ENCODE data around the gene TNNI3.

Gene TNNI3

DNA sequence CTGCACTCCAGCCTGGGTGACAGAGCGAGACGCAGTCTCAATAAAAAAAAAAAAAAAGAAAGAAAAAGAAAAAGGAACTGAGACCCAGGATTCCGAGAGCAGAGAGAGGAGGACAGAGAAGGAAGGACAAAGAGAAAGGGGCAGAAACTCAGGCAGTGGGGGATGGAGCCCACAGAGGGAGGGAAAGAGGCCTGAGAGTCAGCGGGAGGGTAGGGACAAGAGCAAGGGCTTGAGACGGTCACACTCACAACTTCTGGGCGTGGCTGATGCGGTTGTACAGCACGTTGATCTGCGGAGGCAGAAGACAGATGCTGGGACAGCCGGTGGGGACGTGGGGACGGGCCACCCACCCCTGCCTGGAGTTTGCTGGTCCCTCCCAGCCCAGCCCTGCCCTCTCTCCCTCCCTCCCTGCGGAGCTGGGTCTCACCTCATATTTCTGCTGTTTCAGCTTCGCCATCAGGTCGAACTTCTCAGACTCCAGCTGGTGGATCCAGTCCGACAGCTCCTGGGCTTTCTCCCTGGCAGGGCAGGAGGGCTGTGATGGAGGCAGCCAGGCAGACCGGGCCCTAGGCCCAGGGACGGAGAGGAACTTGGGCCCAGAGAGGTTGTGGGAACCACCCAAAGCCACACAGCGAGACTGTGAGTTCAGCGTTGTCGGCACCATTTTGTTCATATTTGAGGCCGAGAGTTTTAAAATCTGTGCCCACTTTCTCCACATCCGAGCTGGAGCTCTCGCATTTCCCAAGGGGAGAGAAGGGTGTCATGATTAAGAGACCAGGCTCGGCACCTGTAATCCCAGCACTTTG lies 23.7 kb downstream of the TNNI3 start:
- FAIRE-seq, result peak; percentile 60
- TF ChIP-seq SPI1 (IDR thresholded peaks at IDR 0.05; ENCODE audit: low read depth, low read length) (peak; percentile 72), TAF1 (IDR thresholded peaks at IDR 0.05; ENCODE audit: low read depth, low read length) (no peak)

DNA sequence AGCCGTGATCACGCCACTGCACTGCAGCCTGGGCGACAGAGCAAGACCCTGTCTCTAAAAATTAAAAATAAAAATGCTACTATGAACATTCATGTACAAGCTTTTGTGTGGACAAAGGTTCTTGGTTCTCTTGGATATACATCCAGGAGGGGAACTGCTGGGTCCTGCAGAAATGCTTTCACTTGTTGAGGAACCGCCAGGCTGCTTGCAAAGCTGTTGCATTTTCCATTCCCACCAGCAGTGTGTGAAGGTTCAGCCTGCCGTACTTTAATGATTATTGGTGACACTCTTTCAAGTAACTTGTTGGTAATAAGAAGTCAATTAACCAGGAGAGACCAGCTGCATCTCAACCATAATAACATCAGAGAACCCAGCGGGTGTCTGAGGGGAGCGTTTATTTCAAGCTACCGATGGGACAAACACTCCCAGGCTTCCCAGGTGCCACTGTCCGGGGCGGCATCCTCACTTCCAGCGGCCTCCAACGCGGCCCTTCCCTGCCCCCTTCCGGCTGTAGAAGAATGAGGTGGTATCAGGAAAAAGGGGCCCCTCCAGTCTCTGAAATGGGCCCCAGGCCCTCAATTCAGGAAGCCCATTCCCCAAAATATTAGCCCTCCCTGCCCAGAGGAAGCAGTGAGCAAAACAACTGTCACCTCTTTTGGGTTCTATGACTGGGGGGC lies 24.9 kb downstream of the TNNI3 start:
- FAIRE-seq (peak; percentile 40), DNase-seq (ENCODE audit: insufficient read length, low spot score) (no peak)
- TF ChIP-seq TAF1 (IDR thresholded peaks at IDR 0.05; ENCODE audit: low read depth, low read length), result no peak
- no peak for TF ChIP-seq POU2F2 (IDR thresholded peaks at IDR 0.05; ENCODE audit: low read depth, low read length)
- no peak for TF ChIP-seq PAX5 (IDR thresholded peaks at IDR 0.05; ENCODE audit: insufficient read depth, low read length, severe bottlenecking)
- TF ChIP-seq POLR2A (IDR thresholded peaks at IDR 0.05; ENCODE audit: low read depth, low read length), result no peak
- TF ChIP-seq SPI1 (IDR thresholded peaks at IDR 0.05; ENCODE audit: low read depth, low read length), result no peak
- TF ChIP-seq POLR2AphosphoS5 (IDR thresholded peaks at IDR 0.05; ENCODE audit: low read depth, low read length), result no peak

More for the DNA sequence above, 23.7 kb downstream of the TNNI3 start:
- DNase-seq (ENCODE audit: insufficient read length, low spot score), result no peak

DNA sequence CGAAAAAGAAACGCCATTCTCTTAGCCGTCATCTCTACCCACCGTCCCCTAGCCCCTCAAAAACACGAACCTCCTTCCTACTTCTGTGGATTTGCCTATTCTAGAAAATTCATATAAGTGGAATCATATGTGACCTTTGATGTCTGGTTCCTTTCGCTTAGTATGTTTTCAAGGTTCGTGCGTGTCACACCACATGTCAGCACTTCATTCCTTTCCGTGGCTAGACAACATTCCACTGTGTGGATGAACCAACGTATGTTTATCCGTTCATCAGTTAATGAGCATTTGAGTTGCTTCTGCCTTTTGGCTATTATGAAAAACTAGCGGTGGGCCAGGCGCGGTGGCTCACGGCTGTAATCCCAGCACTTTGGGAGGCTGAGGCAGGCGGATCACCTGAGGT lies 26.1 kb downstream of the TNNI3 start:
- DNase-seq (ENCODE audit: insufficient read length, low spot score) (no peak), FAIRE-seq (no peak)
- TF ChIP-seq TAF1 (IDR thresholded peaks at IDR 0.05; ENCODE audit: low read depth, low read length) (no peak), PAX5 (IDR thresholded peaks at IDR 0.05; ENCODE audit: insufficient read depth, low read length, severe bottlenecking) (no peak)

DNA sequence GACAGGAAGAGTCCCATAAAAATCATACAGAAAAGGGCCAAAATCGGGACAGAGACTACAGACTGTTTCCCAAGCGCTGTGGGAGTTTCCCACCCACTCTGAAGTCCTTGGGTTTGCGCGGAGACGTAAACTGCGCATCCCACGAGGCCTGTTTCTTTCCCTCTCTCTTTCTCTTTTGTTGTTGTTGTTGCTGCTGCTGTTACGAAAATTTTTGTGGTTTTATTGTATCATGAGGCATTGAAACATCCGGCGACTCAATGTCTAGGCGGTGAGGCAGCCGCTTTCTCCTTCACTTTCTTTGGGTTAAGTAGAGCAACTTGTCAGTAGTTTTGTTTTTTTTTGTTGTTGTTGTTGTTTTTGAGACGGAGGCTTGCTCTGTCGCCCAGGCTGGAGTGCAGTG lies 38.5 kb downstream of the TNNI3 start:
- FAIRE-seq, result no peak
- DNase-seq (ENCODE audit: insufficient read length, low spot score), result no peak
- TF ChIP-seq POLR2A (IDR thresholded peaks at IDR 0.05; ENCODE audit: low read depth, low read length) (no peak), SPI1 (IDR thresholded peaks at IDR 0.05; ENCODE audit: low read depth, low read length) (no peak), POU2F2 (IDR thresholded peaks at IDR 0.05; ENCODE audit: low read depth, low read length) (no peak), POLR2AphosphoS5 (IDR thresholded peaks at IDR 0.05; ENCODE audit: low read depth, low read length) (no peak), TAF1 (IDR thresholded peaks at IDR 0.05; ENCODE audit: low read depth, low read length) (no peak), PAX5 (IDR thresholded peaks at IDR 0.05; ENCODE audit: insufficient read depth, low read length, severe bottlenecking) (no peak)

DNA sequence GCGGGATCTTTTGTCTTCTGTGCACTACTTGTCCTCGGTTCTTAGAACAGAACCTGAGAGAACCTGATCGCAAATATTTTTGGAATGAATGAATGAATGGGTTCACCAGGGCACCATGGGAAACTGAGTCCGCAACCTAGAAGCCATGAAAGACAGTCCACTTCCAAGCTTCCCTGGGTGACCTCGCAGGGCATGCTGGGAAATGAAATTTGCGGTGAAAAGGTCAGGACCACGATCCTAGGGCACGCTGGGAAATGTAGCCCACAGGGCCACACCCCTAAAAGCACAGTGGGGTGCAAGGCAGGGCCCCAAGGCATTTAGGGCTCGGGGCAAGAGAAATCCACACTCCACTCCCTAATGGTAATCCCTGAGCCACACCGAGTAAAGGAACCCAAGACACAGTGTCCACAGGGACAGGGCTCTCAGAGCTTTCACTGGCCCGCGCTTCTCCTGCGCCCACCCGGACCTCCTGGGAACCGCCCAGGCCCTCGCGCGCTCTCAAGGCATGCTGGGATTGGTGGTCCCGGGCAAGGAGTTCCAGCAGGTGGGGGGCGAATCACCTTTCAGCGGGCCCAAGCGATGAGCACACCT lies 39.0 kb downstream of the TNNI3 start:
- no peak for TF ChIP-seq POLR2A (IDR thresholded peaks at IDR 0.05; ENCODE audit: low read depth, low read length)
- TF ChIP-seq POU2F2 (IDR thresholded peaks at IDR 0.05; ENCODE audit: low read depth, low read length), result no peak
- TF ChIP-seq POLR2AphosphoS5 (IDR thresholded peaks at IDR 0.05; ENCODE audit: low read depth, low read length), result no peak
- no peak for TF ChIP-seq TAF1 (IDR thresholded peaks at IDR 0.05; ENCODE audit: low read depth, low read length)
- no peak for TF ChIP-seq PAX5 (IDR thresholded peaks at IDR 0.05; ENCODE audit: insufficient read depth, low read length, severe bottlenecking)
- no peak for TF ChIP-seq SPI1 (IDR thresholded peaks at IDR 0.05; ENCODE audit: low read depth, low read length)
- FAIRE-seq (peak; percentile 51), DNase-seq (ENCODE audit: insufficient read length, low spot score) (no peak)

DNA sequence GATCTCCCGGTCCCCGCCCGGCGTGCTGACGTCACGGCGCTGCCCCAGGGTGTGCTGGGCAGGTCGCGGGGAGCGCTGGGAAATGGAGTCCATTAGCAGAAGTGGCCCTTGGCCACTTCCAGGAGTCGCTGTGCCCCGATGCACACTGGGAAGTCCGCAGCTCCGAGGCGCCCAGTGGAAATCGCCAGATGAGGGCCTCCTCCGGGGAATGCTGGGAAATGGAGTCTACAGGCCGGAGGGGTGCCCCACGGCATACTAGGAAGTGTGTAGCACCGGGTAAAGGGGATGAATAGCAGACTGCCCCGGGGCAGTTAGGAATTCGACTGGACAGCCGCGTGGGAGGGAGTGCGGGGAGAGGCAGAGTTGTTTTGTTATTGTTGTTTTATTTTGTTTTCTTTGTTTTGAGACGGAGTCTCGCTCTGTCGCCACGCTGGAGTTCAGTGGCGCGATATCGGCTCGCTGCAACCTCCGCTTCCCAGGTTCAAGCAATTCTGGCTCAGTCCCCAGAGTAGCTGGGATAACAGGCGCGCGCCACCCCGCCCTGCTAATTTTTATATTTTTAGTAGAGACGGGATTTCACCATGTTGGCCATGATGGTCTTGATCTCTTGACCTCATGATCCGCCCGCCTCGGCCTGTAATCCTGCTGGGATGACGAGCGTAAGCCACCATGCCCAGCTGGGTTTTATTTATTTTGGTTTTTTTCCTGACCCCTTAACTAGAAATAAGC lies 39.7 kb downstream of the TNNI3 start:
- FAIRE-seq (peak; percentile 98), DNase-seq (ENCODE audit: insufficient read length, low spot score) (peak; percentile 99)
- TF ChIP-seq POU2F2 (IDR thresholded peaks at IDR 0.05; ENCODE audit: low read depth, low read length), result no peak
- TF ChIP-seq POLR2A (IDR thresholded peaks at IDR 0.05; ENCODE audit: low read depth, low read length), result 0 out of 2 replicates have a peak, but pooled peaks have one; percentile 45
- peak; percentile 45 for TF ChIP-seq SPI1 (IDR thresholded peaks at IDR 0.05; ENCODE audit: low read depth, low read length)
- TF ChIP-seq TAF1 (IDR thresholded peaks at IDR 0.05; ENCODE audit: low read depth, low read length), result 0 out of 2 replicates have a peak, but pooled peaks have one; percentile 28

DNA sequence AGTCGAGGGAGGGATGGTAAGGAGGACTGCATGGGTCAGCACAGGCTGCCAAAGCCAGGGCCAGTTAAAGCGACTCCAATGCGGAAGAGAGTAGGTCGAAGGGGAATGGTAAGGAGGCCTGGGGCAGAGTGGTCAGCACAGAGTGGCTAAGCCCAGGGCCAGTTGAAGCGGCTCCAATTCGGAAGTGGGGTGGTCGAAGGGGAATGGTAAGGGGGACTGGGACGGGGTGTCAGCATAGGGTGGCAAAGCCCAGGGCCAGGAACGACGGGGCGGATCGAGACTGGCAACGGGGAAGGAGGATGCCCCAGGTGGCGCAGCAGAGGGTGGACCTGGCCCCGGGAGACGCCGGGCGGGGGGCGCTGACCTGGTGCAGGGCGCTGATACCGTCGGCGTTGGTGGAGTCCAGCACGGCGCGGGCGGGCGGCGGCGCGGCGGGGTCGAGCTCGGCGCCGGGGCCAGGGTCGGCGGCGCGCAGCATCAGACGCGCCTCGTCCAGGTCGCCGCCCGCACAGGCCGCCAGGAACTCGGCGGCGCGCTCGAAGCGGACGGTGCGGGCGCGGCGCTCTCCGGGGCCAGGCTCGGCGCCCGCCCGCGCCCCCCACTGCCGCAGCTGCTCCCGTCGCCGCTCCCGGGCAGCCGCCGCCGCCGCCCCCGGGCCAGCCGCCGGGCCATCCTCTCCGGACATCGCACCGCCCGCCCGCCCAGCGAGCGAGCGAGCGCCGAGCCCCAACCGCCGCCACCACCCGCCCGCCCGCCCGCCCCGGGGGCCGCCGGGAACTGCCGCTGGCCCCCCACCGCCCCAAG lies 40.5 kb downstream of the TNNI3 start, which contains the start of gene PPP1R12C:
PPP1R12C (minus strand) TSS at position 779 of the 804 bp plus-strand sequence; CDS start at position 685, 94 bp downstream.
- TF ChIP-seq POLR2AphosphoS5 (IDR thresholded peaks at IDR 0.05; ENCODE audit: low read depth, low read length), result no peak
- no peak for TF ChIP-seq PAX5 (IDR thresholded peaks at IDR 0.05; ENCODE audit: insufficient read depth, low read length, severe bottlenecking)
- no peak for TF ChIP-seq SPI1 (IDR thresholded peaks at IDR 0.05; ENCODE audit: low read depth, low read length)
- no peak for TF ChIP-seq POU2F2 (IDR thresholded peaks at IDR 0.05; ENCODE audit: low read depth, low read length)
- no peak for TF ChIP-seq POLR2A (IDR thresholded peaks at IDR 0.05; ENCODE audit: low read depth, low read length)
- TF ChIP-seq TAF1 (IDR thresholded peaks at IDR 0.05; ENCODE audit: low read depth, low read length), result no peak
- FAIRE-seq, result no peak
- DNase-seq (ENCODE audit: insufficient read length, low spot score), result no peak

DNA sequence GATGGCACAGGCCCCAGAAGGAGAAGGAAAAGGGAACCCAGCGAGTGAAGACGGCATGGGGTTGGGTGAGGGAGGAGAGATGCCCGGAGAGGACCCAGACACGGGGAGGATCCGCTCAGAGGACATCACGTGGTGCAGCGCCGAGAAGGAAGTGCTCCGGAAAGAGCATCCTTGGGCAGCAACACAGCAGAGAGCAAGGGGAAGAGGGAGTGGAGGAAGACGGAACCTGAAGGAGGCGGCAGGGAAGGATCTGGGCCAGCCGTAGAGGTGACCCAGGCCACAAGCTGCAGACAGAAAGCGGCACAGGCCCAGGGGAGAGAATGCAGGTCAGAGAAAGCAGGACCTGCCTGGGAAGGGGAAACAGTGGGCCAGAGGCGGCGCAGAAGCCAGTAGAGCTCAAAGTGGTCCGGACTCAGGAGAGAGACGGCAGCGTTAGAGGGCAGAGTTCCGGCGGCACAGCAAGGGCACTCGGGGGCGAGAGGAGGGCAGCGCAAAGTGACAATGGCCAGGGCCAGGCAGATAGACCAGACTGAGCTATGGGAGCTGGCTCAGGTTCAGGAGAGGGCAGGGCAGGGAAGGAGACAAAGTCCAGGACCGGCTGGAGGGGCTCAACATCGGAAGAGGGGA lies 41.2 kb downstream of the TNNI3 start:
- DNase-seq (ENCODE audit: insufficient read length, low spot score), result peak; percentile 63
- FAIRE-seq, result peak; percentile 89
- TF ChIP-seq POU2F2 (IDR thresholded peaks at IDR 0.05; ENCODE audit: low read depth, low read length) (no peak), PAX5 (IDR thresholded peaks at IDR 0.05; ENCODE audit: insufficient read depth, low read length, severe bottlenecking) (no peak), POLR2AphosphoS5 (IDR thresholded peaks at IDR 0.05; ENCODE audit: low read depth, low read length) (no peak), TAF1 (IDR thresholded peaks at IDR 0.05; ENCODE audit: low read depth, low read length) (no peak), POLR2A (IDR thresholded peaks at IDR 0.05; ENCODE audit: low read depth, low read length) (no peak), SPI1 (IDR thresholded peaks at IDR 0.05; ENCODE audit: low read depth, low read length) (peak; percentile 77)

Data from GM12891 (cell line).